K562 (cell line): ENCODE measurements around the gene TKTL2. TPM values are rescaled to one million over a fixed set of nuclear protein-coding genes. Genes with fewer than 3 reads are reported as not detected.

Source experiments
- E2F6 ChIP-seq, 2 experiments: IDR thresholded peaks; 2 replicates each; pipeline ENCODE4 v1.6.1; 2011; ENCODE audit warnings: borderline replicate concordance in 1 of 2, control low read depth in 1 of 2, low read depth in 1 of 2, low read length in 1 of 2, mild to moderate bottlenecking in 1 of 2, mixed read lengths in 1 of 2, moderate library complexity in 1 of 2; ENCODE audit not compliant: insufficient read depth in 1 of 2, insufficient read length in 1 of 2, poor library complexity in 1 of 2, severe bottlenecking in 1 of 2; ENCODE audit errors: extremely low read depth in 1 of 2
- HEY1 ChIP-seq: fragments of 250-450 bp; sonication (Bioruptor Pico); IDR thresholded peaks from 2 replicates; pipeline ENCODE4 v1.5.0; 2020; ENCODE audit warnings: mild to moderate bottlenecking, moderate library complexity, borderline replicate concordance
- HMBOX1 ChIP-seq: sonication (generic); IDR thresholded peaks from 2 replicates; pipeline ENCODE4 v1.6.1; 2016
- ILF3 ChIP-seq: fragments of 450-650 bp; IDR thresholded peaks from 2 replicates; pipeline ENCODE4 v1.6.1; 2018; ENCODE audit warnings: antibody characterized with exemption, mild to moderate bottlenecking, moderate library complexity, borderline replicate concordance
- L3MBTL2 ChIP-seq: fragments of 450-650 bp; IDR thresholded peaks from 2 replicates; pipeline ENCODE4 v1.6.1; 2016; ENCODE audit warnings: mild to moderate bottlenecking, moderate library complexity
- LCOR ChIP-seq: sonication (generic); formaldehyde crosslinking; IDR thresholded peaks from 2 replicates; pipeline ENCODE4 v1.8.0; 2022; ENCODE audit warnings: mild to moderate bottlenecking, missing genetic modification reagents
- NR3C1 ChIP-seq: sonication (generic); formaldehyde crosslinking; IDR thresholded peaks from 2 replicates; pipeline ENCODE4 v1.8.1; 2022; ENCODE audit warnings: missing genetic modification reagents
- PBX2 ChIP-seq, 2 experiments: IDR thresholded peaks in 1 of 2; conservative IDR thresholded peaks in 1 of 2; 2 replicates each; pipeline ENCODE4 v1.6.1; 2016; ENCODE audit warnings: low read depth in 2 of 2, mild to moderate bottlenecking in 1 of 2, missing compliant biosample characterization in 1 of 2, missing genetic modification characterization in 1 of 2, moderate library complexity in 1 of 2
- RNF219 ChIP-seq: fragments of 250-450 bp; sonication (Bioruptor Pico); IDR thresholded peaks from 2 replicates; pipeline ENCODE4 v1.5.0; 2022; ENCODE audit warnings: mild to moderate bottlenecking
- SRF ChIP-seq, 2 experiments: fragments of 250-450, 450-650 bp in 1 of 2; sonication (Bioruptor Pico) in 1 of 2; sonication (generic) in 1 of 2; formaldehyde crosslinking; IDR thresholded peaks; 2 replicates each; pipeline versions ENCODE4 v1.5.0 to v1.5.1; 2020 to 2022; ENCODE audit warnings: mild to moderate bottlenecking in 1 of 2, missing genetic modification reagents in 1 of 2
- TAF15 ChIP-seq: fragments of 200-400 bp; formaldehyde crosslinking; IDR thresholded peaks from 2 replicates; pipeline ENCODE4 v1.6.1; 2017; ENCODE audit warnings: mild to moderate bottlenecking, low read depth, low read length, moderate library complexity
- ZBED1 ChIP-seq: IDR thresholded peaks from 2 replicates; pipeline ENCODE4 v1.6.1; 2014
- ZNF311 ChIP-seq: fragments of 250-450 bp; sonication (Bioruptor Pico); IDR thresholded peaks from 2 replicates; pipeline ENCODE4 v1.4.0; 2020; ENCODE audit warnings: mild to moderate bottlenecking, moderate library complexity
- ZZZ3 ChIP-seq: fragments of 450-650 bp; IDR thresholded peaks from 2 replicates; pipeline ENCODE4 v1.6.1; 2016; ENCODE audit warnings: antibody characterized with exemption, mild to moderate bottlenecking, moderate library complexity
- polyA plus RNA-seq, 8 experiments: library from polyadenylated mRNA; depleted of rRNA in 4 of 8; stranded (reverse) in 5 of 8; unstranded in 3 of 8; fragments of >200 nt; fragmentation: Nextera tagmentation in 2 of 8; fragmentation: Illumina TruSeq in 1 of 8; extraction: Ambion mirVana in 2 of 8; extraction: Trizol in 1 of 8; gene quantifications; 2 replicates each; pipeline versions ENCODE4 v1.2.1 to v1.2.3, GENCODE V29; 2011 to 2014; ENCODE audit warnings: inconsistent platforms in 1 of 8, missing spikeins in 1 of 8
- total RNA-seq, 7 experiments: library from RNA; depleted of rRNA in 6 of 7; stranded (reverse); fragments of >200 nt in 6 of 7; fragmentation: Illumina TruSeq in 2 of 7; extraction: Trizol in 2 of 7; gene quantifications; 2 replicates each; pipeline versions ENCODE4 v1.2.1 to v1.2.3, GENCODE V29; 2011 to 2021; ENCODE audit warnings: low replicate concordance in 1 of 7

Gene TKTL2
- total and polyA plus RNA-seq, 9 of the 15 experiments (the other 6 are each of a cell fraction or from before 2014, with no cell fraction given) = 0.03 to 0.31 (median 0.09) TPM; not detected in 1

- no peak for TF ChIP-seq ZNF311
- no peak for TF ChIP-seq ZZZ3
- no peak for TF ChIP-seq TAF15
- TF ChIP-seq L3MBTL2 = peak; percentile 87
- TF ChIP-seq ZBED1 = 0 out of 2 replicates have a peak, but pooled peaks have one; percentile 29
- TF ChIP-seq HMBOX1 = peak; percentile 72; the same call in 1 of the 2 replicates
- TF ChIP-seq PBX2 (CRISPR knock-in tag; IDR thresholded peaks at IDR 0.05; ENCODE audit: low read depth) = no peak
- TF ChIP-seq PBX2 (tag; conservative IDR thresholded peaks at IDR 0.05; ENCODE audit: low read depth) = no peak
- TF ChIP-seq E2F6 (IDR thresholded peaks at IDR 0.05; ENCODE audit: borderline replicate concordance in 1 of 2, extremely low read depth in 1 of 2, insufficient read depth in 1 of 2, insufficient read length in 1 of 2, low read depth in 1 of 2, low read length in 1 of 2, poor library complexity in 1 of 2, severe bottlenecking in 1 of 2) = peak; percentile 91 to 93
- TF ChIP-seq NR3C1 (CRISPR knock-in tag) = peak; percentile 71; the same call in 1 of the 2 replicates
- TF ChIP-seq LCOR (CRISPR knock-in tag) = peak; percentile 80; the same call in 1 of the 2 replicates
- TF ChIP-seq RNF219 (CRISPR knock-in tag) = no peak
- peak in 1 of 2 experiments; percentile 71; a peak in 1 of 4 replicates for TF ChIP-seq SRF (CRISPR knock-in tag; IDR thresholded peaks at IDR 0.05)
- TF ChIP-seq ILF3 = no peak
- no peak for TF ChIP-seq HEY1 (CRISPR knock-in tag)
Measured at GRCh38 chr4:163494360-163495241, 21.0 kb upstream of the TKTL2 start, which contains the start of gene TMA16 (continued).
